Measurements from ENCODE around the gene GRID1.

GRCh38 chr10:86215046-86215445, 151.5 kb downstream of the GRID1 start:
- no peak for TF ChIP-seq CTCF (optimal IDR thresholded peaks at IDR 0.05 in 1 of 3, IDR thresholded peaks at IDR 0.05 in 1 of 3, conservative IDR thresholded peaks at IDR 0.05 in 1 of 3; ENCODE audit: extremely low read depth in 1 of 3, insufficient read depth in 2 of 3, low read length in 3 of 3)
- no peak for TF ChIP-seq EZH2 (IDR thresholded peaks at IDR 0.05; ENCODE audit: low read length)
